RWPE1 (cell line): ENCODE results near the gene L1TD1.
A peak's percentile ranks its signal among the peaks of the same experiment; 100 is the strongest.

Source experiments
- CTCF ChIA-PET: fragments of 350-600 bp; sonication (Branson Sonifier 250); formaldehyde crosslinking; extraction: SDS; loops from one replicate; lab custom pipeline; 2021; lab: Yijun Ruan, JAX
- POLR2A ChIA-PET: fragments of 400-600 bp; formaldehyde crosslinking; extraction: SDS; loops from one replicate; lab custom pipeline; 2020; ENCODE audit warnings: antibody characterized with exemption; ENCODE audit not compliant: low non-redundant PET; lab: Yijun Ruan, JAX
- DNase-seq: peaks from one replicate; pipeline ENCODE4 v3.0.0; 2012; ENCODE audit warnings: low spot score
- H3K27ac ChIP-seq: fragments of 450-650 bp; 2 replicates; pipeline ENCODE4 v1.5.1; 2017
- TF ChIP-seq, protein P1 (sequence below): fragments of 450-650 bp; conservative IDR thresholded peaks from 2 replicates; pipeline ENCODE4 v1.5.1; 2017; ENCODE audit warnings: low read depth, mild to moderate bottlenecking

Gene L1TD1

DNA sequence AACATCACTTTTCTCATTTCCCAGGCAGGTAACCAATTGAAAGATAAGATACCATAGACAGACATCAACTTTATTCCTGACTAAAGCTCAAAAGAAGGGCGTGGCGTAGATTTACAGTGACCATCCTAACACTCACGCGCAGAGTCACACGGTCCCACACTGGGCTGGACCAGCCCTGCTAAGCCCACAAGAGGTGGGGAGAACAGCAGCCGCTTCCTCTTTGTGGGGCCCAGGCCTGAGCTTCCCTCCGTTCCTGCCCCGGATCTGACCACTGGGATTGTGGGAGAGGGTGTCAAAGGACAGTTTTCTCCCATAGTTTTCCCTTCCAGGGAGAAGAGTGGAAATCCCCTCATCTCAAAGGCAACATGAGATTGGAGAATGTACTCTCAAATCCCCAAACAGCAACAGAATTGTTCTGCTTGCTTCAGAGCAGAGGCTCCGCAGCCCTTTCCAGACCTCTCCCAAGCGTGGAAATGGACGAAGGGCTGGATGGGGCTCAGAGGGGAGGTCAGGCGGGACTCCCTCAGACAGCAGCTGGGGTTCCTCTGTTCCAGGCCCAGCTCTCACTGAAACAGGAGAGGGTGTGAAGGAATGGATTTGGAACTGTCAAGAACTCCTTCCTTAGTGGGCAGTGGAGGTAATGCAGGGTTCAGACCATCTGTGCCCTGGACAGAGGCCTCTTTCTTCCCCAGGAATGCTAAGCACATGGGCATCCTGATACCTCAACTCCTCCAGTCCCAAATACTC lies 33.7 kb downstream of the L1TD1 start:
- ChIA-PET POLR2A (no interaction called here), CTCF (no interaction called here)
- H3K27ac ChIP-seq: peak overlapping the region; percentile 39
- TF ChIP-seq, protein P1, sequence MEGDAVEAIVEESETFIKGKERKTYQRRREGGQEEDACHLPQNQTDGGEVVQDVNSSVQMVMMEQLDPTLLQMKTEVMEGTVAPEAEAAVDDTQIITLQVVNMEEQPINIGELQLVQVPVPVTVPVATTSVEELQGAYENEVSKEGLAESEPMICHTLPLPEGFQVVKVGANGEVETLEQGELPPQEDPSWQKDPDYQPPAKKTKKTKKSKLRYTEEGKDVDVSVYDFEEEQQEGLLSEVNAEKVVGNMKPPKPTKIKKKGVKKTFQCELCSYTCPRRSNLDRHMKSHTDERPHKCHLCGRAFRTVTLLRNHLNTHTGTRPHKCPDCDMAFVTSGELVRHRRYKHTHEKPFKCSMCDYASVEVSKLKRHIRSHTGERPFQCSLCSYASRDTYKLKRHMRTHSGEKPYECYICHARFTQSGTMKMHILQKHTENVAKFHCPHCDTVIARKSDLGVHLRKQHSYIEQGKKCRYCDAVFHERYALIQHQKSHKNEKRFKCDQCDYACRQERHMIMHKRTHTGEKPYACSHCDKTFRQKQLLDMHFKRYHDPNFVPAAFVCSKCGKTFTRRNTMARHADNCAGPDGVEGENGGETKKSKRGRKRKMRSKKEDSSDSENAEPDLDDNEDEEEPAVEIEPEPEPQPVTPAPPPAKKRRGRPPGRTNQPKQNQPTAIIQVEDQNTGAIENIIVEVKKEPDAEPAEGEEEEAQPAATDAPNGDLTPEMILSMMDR: no peak
- no peak for DNase-seq

DNA sequence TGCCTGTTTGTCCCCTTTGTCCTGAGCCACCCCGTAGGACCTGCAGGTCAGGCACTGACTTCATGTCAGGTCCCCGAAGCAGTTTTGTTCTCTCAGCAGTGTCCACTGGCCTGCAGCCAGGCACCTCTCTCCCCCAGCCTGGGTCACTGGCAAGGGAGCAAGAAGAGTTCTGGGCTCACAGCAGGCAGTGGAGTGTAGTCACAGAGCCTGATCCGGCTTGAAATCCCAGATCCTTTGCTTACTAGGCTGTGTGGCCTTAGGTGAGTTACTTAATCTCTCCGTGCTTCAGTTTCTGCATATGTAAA lies 34.2 kb downstream of the L1TD1 start:
- TF ChIP-seq, protein P1: no peak
- peak overlapping the region; percentile 39 for H3K27ac ChIP-seq
- CTCF ChIA-PET: interaction anchor here (0.7 kb wide), 1 partner anchor 94 kb away, joined by 3 read pairs; no protein-coding TSS in a partner anchor
- POLR2A ChIA-PET: no interaction called here
- no peak for DNase-seq

DNA sequence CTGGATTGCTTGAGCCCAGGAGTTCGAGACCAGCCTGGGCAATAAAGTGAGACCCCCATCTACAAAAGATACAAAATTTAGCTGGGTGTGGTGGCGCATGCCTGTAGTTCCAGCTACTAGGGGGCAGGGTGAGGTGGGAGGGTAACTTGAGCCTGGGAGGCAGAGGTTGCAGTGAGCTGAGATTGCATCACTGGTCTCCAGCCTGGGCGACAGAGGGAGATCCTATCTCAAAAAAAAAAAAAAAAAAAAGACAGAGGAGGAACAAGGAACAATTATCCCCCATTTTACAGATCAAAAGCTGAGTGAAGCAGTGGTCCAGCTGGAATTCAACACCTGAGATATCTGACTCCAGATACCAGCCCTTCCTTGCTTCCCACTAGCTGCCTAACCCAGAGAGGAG lies 34.8 kb downstream of the L1TD1 start:
- H3K27ac ChIP-seq: no peak overlapping the region; the same call in 1 of the 2 replicates
- ChIA-PET CTCF (interaction anchor here (0.6 to 0.7 kb wide), 2 partner anchors 93 to 210 kb away, joined by 3 to 5 read pairs; no protein-coding TSS in a partner anchor), POLR2A (no interaction called here)
- TF ChIP-seq, protein P1: no peak
- no peak for DNase-seq

DNA sequence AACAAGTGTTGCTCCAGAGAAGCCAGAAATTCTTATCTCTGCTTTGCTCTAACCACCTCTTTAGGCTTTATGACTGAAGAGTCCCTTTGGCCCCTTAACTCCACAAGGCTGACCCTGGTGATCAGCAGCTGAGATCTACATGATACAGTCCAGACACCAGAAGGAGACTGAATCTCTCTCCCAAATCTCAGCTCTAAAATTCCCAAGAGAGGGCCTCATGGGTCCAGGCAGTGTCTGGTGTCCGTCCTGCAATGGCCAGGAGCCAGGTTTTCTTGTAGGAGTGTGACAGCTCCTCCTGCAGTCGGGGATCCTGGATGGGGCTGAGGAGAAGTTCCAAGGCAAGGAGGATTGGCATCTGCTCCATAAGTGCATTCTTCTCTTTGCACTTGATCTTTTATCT lies 35.3 kb downstream of the L1TD1 start:
- DNase-seq: no peak
- H3K27ac ChIP-seq: peak overlapping the region; percentile 84
- ChIA-PET POLR2A (no interaction called here), CTCF (interaction anchor here (0.6 kb wide), 1 partner anchor 210 kb away, joined by 5 read pairs; no protein-coding TSS in a partner anchor)
- TF ChIP-seq, protein P1: no peak

DNA sequence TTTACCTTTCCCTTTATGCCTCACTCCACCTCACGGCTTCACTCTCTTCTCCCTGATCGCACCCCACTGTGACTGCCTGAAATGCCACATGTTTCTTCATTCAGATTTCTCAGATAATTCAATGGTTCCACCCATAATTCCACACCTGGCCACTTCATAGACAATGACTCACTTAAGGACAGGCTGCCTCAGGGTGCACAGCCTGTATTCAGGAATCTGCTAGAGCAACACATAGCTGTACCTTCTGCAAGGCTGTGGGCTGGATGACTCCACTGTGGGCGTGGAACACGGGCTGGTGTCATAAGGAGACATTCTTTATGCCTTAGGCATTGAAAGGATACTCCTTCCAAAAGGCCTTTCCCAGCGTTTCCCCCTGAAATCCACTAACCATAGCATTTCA lies 36.1 kb downstream of the L1TD1 start:
- DNase-seq: peak; percentile 92
- POLR2A ChIA-PET: no interaction called here
- CTCF ChIA-PET: interaction anchor here (0.6 kb wide), 1 partner anchor 76 kb away, joined by 3 read pairs; no protein-coding TSS in a partner anchor
- TF ChIP-seq, protein P1: no peak
- peak overlapping the region; percentile 84 for H3K27ac ChIP-seq

DNA sequence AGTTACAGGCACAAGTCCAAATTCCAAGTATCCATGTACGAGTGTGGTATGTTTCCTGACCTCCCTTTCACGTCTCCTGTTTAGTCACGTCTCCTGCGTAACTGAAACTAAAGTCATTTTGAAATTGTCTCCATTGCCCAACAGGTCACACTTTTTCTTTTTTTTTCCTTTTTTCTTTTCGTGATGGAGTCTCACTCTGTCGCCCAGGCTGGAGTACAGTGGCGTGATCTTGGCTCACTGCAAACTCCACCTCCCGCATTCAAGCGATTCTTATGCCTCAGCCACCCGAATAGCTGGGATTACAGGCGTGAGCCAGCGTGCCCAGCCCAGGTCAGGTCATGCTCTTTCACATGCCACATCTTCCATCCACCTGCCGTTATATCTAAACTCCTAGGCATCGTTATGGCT lies 38.2 kb downstream of the L1TD1 start:
- H3K27ac ChIP-seq: peak overlapping the region; percentile 67
- TF ChIP-seq, protein P1: no peak
- ChIA-PET POLR2A (no interaction called here), CTCF (interaction anchor here (0.7 kb wide), 1 partner anchor 11 kb away, joined by 3 read pairs; no protein-coding TSS in a partner anchor)
- DNase-seq: peak; percentile 36
